ENCODE results near the gene CTNNA2.

CTNNA2 gene

DNA sequence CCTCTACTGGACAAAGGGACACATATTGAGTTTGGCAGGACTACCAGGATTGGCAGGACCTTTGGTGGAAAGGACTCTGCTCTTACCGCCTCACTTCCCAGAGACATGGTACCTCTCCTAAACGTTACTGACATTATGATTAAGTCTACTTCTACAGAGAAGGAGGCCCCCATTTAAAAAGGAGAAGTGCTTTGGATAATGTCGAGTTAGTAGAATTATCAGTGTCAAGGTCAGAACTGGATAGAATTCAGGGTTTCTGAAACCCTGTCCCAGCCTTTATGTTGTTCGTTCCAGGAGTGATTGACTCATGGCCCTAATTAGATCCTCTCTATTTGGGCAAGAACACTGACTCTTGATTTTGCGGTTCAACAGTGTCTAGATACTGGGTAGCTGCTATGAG, 745.9 kb downstream of the CTNNA2 start (continued):
- TF ChIP-seq, protein P1, sequence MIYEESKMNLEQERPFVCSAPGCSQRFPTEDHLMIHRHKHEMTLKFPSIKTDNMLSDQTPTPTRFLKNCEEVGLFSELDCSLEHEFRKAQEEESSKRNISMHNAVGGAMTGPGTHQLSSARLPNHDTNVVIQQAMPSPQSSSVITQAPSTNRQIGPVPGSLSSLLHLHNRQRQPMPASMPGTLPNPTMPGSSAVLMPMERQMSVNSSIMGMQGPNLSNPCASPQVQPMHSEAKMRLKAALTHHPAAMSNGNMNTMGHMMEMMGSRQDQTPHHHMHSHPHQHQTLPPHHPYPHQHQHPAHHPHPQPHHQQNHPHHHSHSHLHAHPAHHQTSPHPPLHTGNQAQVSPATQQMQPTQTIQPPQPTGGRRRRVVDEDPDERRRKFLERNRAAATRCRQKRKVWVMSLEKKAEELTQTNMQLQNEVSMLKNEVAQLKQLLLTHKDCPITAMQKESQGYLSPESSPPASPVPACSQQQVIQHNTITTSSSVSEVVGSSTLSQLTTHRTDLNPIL (CRISPR knock-in tag; IDR thresholded peaks at IDR 0.05; ENCODE audit: low read depth): no peak
- TF ChIP-seq CSDC2 (CRISPR knock-in tag; IDR thresholded peaks at IDR 0.05): no peak
- TF ChIP-seq ZNF8 (CRISPR knock-in tag; IDR thresholded peaks at IDR 0.05): no peak
- TF ChIP-seq ZNF565 (CRISPR knock-in tag; conservative IDR thresholded peaks at IDR 0.05; ENCODE audit: low read depth): no peak
- TF ChIP-seq TCF4 (CRISPR knock-in tag; IDR thresholded peaks at IDR 0.05; ENCODE audit: borderline replicate concordance): no peak

DNA sequence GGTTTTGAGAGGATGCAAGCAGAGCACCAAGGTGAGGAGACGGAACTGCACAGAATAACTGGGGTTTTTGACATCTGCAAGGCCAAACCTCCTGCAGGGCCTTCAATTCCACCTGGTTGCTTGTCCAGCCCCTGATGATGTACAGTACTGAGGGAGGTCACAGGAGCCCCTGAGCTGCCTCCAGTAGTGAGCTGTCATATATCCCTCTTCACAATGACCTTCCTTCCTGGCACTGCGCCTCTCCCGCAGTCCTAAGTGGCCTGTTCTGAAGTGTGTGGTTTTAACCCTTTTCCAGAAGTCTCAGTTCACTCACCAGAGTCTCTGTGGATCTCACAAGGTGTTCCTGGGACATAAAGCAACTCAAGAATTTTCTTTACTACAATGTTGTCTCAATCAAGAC, 746.4 kb downstream of the CTNNA2 start:
- ATAC-seq: no peak
- TF ChIP-seq, protein P2, sequence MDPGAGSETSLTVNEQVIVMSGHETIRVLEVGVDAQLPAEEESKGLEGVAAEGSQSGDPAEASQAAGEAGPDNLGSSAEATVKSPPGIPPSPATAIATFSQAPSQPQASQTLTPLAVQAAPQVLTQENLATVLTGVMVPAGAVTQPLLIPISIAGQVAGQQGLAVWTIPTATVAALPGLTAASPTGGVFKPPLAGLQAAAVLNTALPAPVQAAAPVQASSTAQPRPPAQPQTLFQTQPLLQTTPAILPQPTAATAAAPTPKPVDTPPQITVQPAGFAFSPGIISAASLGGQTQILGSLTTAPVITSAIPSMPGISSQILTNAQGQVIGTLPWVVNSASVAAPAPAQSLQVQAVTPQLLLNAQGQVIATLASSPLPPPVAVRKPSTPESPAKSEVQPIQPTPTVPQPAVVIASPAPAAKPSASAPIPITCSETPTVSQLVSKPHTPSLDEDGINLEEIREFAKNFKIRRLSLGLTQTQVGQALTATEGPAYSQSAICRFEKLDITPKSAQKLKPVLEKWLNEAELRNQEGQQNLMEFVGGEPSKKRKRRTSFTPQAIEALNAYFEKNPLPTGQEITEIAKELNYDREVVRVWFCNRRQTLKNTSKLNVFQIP (CRISPR knock-in tag; IDR thresholded peaks at IDR 0.05; ENCODE audit: borderline replicate concordance, low read depth): no peak
- no peak for TF ChIP-seq ZC3H10 (CRISPR knock-in tag; IDR thresholded peaks at IDR 0.05)
- TF ChIP-seq PPARA (CRISPR knock-in tag; IDR thresholded peaks at IDR 0.05; ENCODE audit: borderline replicate concordance): no peak
- no peak for TF ChIP-seq ZNF565 (CRISPR knock-in tag; conservative IDR thresholded peaks at IDR 0.05; ENCODE audit: low read depth)
- TF ChIP-seq GLIS3 (CRISPR knock-in tag; IDR thresholded peaks at IDR 0.05): no peak

DNA sequence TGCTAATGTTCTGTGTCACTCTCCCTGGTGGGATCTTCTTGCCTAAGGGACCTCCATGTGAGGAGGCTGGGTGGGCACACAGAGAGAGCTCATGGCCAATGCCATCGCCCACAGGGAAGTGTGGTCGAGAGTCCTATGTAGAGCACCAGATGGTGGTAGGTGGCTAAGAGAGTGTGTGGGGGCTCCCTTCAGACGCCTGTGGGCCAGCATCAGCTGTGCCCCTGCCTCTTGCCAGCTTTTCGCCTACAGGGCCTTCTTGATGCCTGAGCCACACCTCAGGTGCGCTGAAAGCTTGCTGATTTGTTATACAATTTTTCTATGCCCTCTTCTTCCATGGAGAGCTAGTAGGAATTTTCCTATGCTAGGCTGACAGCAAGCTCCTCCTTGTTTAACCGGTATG, 753.4 kb downstream of the CTNNA2 start:
- ATAC-seq: no peak
- TF ChIP-seq ZNF8 (CRISPR knock-in tag; IDR thresholded peaks at IDR 0.05): no peak
- TF ChIP-seq ZFP30 (CRISPR knock-in tag; IDR thresholded peaks at IDR 0.05): no peak
- TF ChIP-seq ESRRG (CRISPR knock-in tag; IDR thresholded peaks at IDR 0.05): no peak
- no peak for TF ChIP-seq SNAI2 (CRISPR knock-in tag; IDR thresholded peaks at IDR 0.05)
- TF ChIP-seq, protein P3, sequence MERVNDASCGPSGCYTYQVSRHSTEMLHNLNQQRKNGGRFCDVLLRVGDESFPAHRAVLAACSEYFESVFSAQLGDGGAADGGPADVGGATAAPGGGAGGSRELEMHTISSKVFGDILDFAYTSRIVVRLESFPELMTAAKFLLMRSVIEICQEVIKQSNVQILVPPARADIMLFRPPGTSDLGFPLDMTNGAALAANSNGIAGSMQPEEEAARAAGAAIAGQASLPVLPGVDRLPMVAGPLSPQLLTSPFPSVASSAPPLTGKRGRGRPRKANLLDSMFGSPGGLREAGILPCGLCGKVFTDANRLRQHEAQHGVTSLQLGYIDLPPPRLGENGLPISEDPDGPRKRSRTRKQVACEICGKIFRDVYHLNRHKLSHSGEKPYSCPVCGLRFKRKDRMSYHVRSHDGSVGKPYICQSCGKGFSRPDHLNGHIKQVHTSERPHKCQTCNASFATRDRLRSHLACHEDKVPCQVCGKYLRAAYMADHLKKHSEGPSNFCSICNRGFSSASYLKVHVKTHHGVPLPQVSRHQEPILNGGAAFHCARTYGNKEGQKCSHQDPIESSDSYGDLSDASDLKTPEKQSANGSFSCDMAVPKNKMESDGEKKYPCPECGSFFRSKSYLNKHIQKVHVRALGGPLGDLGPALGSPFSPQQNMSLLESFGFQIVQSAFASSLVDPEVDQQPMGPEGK (CRISPR knock-in tag; IDR thresholded peaks at IDR 0.05; ENCODE audit: borderline replicate concordance): no peak
- TF ChIP-seq, protein P1 (CRISPR knock-in tag; IDR thresholded peaks at IDR 0.05; ENCODE audit: low read depth): no peak
- TF ChIP-seq, protein P2 (CRISPR knock-in tag; IDR thresholded peaks at IDR 0.05; ENCODE audit: borderline replicate concordance, low read depth): no peak
- TF ChIP-seq, protein P4, sequence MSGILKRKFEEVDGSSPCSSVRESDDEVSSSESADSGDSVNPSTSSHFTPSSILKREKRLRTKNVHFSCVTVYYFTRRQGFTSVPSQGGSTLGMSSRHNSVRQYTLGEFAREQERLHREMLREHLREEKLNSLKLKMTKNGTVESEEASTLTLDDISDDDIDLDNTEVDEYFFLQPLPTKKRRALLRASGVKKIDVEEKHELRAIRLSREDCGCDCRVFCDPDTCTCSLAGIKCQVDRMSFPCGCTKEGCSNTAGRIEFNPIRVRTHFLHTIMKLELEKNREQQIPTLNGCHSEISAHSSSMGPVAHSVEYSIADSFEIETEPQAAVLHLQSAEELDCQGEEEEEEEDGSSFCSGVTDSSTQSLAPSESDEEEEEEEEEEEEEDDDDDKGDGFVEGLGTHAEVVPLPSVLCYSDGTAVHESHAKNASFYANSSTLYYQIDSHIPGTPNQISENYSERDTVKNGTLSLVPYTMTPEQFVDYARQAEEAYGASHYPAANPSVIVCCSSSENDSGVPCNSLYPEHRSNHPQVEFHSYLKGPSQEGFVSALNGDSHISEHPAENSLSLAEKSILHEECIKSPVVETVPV (CRISPR knock-in tag; IDR thresholded peaks at IDR 0.05): no peak
- TF ChIP-seq ZFP3 (CRISPR knock-in tag; IDR thresholded peaks at IDR 0.05): no peak
- TF ChIP-seq, protein P5, sequence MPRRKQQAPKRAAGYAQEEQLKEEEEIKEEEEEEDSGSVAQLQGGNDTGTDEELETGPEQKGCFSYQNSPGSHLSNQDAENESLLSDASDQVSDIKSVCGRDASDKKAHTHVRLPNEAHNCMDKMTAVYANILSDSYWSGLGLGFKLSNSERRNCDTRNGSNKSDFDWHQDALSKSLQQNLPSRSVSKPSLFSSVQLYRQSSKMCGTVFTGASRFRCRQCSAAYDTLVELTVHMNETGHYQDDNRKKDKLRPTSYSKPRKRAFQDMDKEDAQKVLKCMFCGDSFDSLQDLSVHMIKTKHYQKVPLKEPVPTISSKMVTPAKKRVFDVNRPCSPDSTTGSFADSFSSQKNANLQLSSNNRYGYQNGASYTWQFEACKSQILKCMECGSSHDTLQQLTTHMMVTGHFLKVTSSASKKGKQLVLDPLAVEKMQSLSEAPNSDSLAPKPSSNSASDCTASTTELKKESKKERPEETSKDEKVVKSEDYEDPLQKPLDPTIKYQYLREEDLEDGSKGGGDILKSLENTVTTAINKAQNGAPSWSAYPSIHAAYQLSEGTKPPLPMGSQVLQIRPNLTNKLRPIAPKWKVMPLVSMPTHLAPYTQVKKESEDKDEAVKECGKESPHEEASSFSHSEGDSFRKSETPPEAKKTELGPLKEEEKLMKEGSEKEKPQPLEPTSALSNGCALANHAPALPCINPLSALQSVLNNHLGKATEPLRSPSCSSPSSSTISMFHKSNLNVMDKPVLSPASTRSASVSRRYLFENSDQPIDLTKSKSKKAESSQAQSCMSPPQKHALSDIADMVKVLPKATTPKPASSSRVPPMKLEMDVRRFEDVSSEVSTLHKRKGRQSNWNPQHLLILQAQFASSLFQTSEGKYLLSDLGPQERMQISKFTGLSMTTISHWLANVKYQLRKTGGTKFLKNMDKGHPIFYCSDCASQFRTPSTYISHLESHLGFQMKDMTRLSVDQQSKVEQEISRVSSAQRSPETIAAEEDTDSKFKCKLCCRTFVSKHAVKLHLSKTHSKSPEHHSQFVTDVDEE (CRISPR knock-in tag; IDR thresholded peaks at IDR 0.05): no peak
- TF ChIP-seq PPARA (CRISPR knock-in tag; IDR thresholded peaks at IDR 0.05; ENCODE audit: borderline replicate concordance): no peak
- no peak for TF ChIP-seq ARNTL (CRISPR knock-in tag; IDR thresholded peaks at IDR 0.05; ENCODE audit: borderline replicate concordance, low read depth)
- no peak for TF ChIP-seq OSR1 (CRISPR knock-in tag; IDR thresholded peaks at IDR 0.05)
- no peak for TF ChIP-seq ZNF70 (CRISPR knock-in tag; IDR thresholded peaks at IDR 0.05)
- TF ChIP-seq CSDC2 (CRISPR knock-in tag; IDR thresholded peaks at IDR 0.05): no peak
- no peak for TF ChIP-seq BACH2 (CRISPR knock-in tag; IDR thresholded peaks at IDR 0.05; ENCODE audit: borderline replicate concordance)
- TF ChIP-seq GLIS3 (CRISPR knock-in tag; IDR thresholded peaks at IDR 0.05): no peak
